ENCODE data around the gene SPTSSA.
"Not testable (repeated sequence)": the region's sequence is repeated elsewhere in the genome, so short reads cannot be mapped to it uniquely, and the experiment has no call there.

The SPTSSA gene

DNA sequence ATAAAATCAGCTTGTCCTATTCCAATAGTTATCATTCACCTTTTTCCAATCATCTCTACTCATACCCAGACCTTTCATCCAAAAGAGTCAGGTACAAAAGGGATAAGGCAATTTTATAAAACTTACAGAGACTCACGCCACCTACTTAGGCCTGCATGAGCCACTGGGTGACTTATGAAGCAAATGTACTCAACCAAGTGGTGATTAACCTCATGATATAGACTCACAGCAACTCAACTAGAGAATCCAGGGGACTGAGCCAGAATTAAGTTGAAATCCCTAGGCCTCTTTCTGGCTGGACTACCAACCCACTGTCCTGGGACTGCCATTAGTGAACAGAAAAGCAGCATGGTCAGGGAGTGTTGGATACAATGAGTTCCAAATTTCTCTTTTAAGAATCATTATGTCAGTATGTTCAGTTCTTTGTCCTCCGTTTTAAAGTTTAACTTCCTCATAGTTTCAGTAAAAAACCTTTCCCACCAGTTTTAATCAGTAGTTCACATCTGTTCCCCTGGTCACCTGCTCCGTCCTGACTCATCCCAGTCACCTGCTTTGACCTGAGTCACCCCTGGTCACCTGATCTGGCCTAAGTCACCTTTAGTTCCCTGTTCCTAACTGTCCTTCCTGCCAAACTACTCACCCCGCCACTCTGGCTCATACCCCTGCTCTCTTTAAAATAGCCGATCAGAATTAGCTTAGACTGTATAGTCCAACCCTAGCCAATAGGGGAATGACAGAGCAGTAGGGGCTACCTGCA, 36.8 kb downstream of the SPTSSA start:
- no peak for DNase-seq

DNA sequence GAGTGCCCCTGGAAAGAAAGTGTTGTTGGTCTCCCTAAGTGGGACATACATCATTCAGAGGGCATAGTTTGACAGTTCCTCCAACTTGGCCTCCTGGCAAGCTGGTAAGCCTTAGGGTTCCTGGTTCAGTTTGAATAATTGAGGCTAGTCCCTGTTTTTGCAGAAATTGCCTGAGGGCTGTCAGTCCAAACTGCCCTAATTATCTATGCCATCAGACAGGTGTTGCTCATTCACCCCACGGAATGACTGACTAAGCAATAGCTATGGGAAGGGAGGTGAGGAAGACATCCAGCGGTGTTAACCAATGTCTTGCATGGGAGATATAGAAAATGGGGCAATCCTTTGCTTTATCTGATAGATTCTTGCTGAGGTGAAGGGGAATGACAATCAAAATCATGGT, 37.6 kb downstream of the SPTSSA start:
- DNase-seq = no peak

DNA sequence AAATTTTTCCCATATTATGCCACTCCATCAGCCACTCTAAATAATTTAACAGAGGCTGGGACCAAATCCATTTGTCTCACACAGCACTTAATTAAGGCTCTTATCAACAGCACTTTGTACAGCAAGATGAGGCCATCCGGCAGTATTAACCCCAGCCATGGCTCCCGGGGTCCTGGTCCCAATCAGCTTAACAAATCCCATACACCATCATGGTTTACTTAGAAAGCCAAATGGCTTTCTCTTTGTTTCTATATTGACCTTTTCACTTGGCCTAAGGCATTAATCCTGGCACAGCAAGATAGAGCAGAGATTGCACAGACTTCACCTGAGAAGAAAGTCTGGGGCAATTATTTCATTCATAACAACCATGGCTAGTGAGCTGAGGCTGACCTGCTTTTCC, 38.6 kb downstream of the SPTSSA start:
- no peak for DNase-seq

DNA sequence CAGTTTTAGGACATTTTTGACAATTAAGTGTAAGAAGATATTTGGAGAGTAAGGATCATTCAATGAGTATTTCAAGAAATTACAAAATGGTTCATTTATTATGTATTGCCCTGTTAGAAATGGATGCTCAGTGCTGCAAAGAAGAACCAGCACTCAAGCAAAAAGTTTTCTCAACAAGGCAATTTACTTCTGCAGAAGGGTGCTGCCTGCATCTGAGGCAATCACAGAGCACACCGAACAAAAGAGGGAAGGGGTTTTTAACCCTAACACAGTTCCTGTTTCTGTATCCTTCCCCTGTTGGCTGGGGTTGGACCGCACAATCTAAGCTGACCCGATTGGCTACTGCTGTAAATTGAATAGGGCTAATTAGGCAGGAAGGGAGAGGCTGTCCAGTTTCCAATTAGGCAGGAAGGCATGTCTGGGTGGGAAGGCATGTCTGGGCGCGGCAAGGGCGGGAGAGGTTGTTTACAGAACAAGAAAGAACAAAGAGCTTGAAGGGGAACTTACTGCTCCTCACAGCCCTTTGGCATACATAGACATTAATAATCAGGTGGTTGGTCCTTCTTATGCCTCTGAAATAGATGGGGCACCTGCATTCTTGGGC, 41.4 kb downstream of the SPTSSA start:
- DNase-seq = no peak

DNA sequence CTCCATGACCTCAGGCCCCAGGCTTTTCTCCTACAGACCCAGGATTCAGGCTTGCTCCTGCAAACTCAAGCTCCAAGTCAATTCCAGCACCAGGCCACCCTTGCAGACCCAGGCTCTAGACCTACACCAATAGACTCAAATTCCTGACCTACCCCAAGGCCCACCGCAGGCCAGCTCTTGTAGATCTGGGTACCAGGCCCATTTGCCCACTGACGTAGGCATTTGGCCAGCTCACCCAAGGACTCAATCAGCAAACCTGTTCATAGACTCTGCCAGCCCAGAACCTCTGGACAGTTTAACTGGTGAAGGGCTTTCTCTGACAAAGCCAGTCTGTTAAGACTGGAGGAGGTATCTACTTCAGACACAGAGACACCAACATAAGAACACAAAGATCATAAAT, 52.3 kb downstream of the SPTSSA start:
- DNase-seq = no peak

DNA sequence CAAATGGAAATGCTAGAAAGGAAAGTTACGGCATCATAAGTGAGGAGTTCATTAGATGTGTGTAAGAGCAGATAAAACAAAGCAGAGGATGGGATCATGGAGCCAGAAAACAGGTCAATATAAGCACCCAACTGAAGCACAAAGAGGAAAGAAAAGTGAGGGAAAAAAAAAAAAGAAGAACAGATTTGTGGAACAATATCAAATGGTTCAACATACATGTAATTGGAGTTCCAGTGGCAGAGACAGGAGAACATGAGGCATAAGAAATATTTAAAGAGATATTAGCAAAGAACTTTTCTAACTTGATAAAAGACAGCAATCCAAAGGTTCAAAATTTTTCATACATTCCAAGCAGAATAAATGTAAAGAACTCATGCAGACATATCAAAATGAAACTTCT, 54.1 kb downstream of the SPTSSA start:
- DNase-seq = no peak

DNA sequence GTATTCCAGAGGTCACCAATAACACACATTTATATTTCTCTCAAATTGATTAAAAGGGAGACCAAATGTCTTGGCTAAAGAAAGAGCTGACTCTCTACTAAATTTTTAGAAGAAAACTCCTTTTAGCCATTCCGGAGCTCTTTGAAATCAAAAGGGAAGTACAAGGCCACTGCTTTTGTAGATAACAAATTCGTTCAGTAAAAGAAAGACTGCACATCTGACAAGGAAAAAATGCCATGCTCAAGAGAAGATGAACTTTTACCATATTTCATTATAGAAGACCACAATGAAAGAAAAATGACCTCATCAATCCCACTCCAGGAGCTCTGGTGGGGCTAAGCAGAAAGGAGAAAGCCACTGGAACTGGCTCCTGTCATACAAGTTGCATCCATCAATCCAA, 57.6 kb downstream of the SPTSSA start:
- no peak for DNase-seq

DNA sequence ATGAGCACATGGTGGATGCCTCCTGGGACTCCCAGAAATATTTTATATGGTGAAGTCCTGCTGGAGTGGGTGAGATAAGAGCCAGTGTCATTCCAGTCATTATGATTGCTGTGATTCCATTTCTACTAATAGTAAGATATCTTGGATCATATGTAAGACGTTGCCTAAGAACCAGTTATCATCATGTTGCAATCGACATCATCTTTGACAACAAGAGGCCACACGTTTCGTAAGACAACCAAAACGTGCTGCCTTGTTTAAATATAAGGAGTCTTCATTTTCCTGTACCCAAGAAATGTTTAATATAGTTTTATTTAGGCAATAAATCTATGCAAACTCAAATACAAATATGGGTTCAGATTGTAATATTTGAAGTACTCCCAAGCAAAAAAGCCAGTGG, 58.4 kb downstream of the SPTSSA start:
- no peak for DNase-seq

DNA sequence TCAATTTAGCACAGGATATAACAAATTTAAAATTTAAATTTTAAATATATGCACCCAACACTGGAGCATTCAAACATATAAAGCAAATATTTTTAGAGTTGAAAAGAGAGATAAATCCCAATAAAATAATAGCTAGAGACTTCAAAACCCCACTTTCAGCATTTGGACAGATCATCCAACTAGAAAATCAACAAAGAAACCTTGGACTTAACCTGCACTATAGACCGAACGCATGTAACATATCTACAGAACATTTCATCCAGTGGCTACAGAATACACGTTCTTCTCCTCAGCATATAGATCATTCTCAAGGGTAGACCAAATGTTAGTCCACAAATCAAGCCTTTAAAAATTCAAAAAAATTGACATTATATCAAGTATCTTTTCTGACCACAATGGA, 64.0 kb downstream of the SPTSSA start:
- no peak for DNase-seq

DNA sequence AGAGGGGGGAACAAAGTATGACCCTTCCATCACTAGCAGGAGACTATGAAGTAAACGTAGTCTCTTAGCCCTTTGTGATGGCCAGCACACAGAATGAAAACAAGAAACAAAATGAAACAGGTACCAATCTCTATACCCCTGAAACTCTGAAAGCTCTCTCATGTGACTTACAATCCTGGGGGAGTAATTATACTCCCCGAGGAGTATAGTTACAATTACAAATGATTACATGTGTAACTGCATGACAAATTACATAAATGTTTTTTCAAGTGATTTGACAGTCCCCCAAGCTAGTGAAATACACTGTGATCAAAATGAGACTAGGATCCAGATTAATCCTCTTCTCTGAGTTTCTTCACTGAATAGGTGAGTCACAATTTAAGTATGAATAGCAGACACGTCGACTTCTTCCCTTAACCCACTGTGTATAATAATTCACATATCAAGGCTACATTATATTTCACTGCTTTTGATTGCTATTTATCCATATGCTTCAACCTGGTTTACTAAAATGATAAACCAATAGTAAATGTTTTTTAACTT, 74.0 kb downstream of the SPTSSA start:
- no peak for DNase-seq

DNA sequence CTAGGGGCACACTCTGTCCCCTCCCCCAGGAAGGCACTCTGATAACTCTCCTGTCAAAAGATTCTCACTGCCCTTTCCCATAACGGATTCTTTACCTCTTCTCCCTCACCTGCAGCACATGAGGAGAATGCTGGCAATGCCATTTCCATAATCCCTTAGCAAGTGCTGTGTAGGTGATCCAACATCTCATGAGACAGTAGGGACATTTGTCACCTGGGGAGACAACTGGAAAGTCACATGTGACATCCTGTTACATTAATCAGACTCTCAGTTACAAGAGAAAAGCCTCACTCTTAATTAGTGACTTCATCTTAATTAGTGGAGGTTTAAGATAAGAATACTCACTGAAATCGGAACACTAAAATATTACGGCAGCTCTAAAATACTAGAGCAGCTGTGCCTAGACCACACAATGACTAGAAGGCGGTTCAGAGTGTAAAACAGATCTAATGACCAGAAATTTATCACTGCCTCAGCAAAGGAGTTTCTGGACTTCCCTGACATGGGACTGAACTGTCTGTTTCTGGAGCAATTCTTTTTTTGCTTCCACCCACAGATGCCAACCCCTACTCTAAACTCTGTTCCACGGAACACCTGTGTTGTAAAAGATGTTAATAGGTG, 75.1 kb downstream of the SPTSSA start:
- DNase-seq = no peak

DNA sequence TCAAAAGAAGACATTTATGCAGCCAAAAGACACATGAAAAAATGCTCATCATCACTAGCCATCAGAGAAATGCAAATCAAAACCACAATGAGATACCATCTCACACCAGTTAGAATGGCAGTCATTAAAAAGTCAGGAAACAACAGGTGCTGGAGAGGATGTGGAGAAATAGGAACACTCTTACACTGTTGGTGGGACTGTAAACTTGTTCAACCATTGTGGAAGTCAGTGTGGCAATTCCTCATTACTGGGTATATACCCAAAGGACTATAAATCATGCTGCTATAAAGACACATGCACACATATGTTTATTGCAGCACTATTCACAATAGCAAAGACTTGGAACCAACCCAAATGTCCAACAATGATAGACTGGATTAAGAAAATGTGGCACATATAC, 76.2 kb downstream of the SPTSSA start:
- not testable (repeated sequence) for DNase-seq

DNA sequence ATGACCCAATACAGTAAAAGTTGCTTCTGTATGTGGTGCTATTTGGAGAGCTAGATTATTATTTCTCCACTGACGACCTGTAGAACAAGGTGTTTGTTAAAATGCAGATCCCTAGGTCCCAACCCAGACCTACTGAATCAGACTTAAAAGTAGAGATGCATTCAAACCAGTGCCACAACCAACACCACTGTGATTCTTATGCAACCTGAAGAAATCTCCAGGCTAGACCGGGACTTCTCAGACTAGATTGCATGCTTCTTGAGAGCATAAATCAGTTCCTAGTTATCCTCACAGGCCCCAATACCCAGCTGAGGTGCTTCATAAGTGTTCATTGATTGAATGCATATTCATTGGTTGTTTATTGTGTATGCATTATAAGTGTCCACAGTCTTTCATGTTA, 78.2 kb downstream of the SPTSSA start:
- no peak for DNase-seq
